GM12872 (cell line): ENCODE results near the gene SMG9.

Experiments
- TF ChIP-seq, protein P1 (sequence below): IDR thresholded peaks from 3 replicates; pipeline ENCODE4 v1.5.1; 2011; ENCODE audit warnings: low read depth, mild to moderate bottlenecking, low read length, moderate library complexity; ENCODE audit not compliant: insufficient read depth

The SMG9 gene

DNA sequence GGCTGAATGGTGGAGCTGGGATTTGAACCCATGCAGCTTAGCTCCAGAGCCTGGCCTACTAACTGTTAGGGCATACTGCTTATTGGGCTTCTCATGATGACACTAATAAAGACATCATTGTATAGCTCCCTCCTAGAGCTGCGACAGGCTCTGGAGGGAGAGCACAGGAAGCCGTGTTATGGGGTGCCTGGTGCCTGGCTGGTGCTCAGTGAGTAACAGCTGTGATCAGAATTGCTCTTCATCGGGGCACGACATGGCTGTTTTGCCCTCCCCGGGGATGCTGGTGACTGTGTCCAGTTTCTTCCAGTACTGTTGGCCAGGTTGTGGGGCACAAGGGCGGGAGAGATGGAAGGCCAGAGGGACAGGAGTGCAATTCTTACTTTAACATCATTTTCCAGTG, 42.4 kb upstream of the SMG9 start:
- TF ChIP-seq, protein P1, sequence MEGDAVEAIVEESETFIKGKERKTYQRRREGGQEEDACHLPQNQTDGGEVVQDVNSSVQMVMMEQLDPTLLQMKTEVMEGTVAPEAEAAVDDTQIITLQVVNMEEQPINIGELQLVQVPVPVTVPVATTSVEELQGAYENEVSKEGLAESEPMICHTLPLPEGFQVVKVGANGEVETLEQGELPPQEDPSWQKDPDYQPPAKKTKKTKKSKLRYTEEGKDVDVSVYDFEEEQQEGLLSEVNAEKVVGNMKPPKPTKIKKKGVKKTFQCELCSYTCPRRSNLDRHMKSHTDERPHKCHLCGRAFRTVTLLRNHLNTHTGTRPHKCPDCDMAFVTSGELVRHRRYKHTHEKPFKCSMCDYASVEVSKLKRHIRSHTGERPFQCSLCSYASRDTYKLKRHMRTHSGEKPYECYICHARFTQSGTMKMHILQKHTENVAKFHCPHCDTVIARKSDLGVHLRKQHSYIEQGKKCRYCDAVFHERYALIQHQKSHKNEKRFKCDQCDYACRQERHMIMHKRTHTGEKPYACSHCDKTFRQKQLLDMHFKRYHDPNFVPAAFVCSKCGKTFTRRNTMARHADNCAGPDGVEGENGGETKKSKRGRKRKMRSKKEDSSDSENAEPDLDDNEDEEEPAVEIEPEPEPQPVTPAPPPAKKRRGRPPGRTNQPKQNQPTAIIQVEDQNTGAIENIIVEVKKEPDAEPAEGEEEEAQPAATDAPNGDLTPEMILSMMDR, result no peak

DNA sequence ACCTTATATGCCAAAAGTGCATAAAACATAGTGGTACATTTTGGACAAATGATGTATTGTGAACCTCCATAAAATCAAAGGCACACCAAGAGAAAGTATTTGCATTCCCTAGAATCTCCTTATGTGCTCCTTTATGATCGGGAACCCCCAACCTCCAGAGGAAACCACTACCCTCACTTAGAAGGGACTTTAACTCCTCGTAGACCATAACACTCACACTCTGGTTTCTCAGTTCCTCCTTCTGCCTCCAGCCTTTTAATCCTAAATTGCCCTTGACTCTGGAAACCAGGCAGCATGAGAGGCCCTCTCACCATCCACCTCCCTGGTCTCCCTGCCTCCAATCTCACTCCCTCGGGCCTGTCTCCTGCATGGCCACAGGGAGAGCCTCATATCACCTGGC, 35.8 kb upstream of the SMG9 start:
- TF ChIP-seq, protein P1, result no peak

GRCh38 chr19:43789029-43789428, 34.3 kb upstream of the SMG9 start:
- TF ChIP-seq, protein P1, result no peak

DNA sequence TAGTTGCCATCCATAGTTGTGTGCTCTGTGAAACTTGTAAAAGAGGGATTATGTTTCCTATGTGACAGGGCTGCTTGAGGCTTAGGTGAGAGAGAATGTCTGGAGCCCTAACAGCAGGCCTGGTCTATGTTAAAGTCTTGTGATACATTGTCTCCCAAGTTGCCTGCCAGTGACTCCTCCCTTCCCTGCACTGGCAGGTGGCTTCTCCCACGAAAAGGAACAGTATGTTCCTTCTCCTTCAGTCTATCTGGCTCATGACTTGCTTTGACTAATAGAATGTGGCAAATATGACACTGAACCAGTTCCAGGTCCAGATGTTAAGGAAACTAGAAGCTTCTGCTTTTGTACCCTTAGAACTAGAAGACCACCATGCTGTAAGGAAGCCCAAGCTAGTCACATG, 31.9 kb upstream of the SMG9 start:
- TF ChIP-seq, protein P1, result no peak

GRCh38 chr19:43784981-43785808, 30.4 kb upstream of the SMG9 start:
- TF ChIP-seq, protein P1, result peak; percentile 100

DNA sequence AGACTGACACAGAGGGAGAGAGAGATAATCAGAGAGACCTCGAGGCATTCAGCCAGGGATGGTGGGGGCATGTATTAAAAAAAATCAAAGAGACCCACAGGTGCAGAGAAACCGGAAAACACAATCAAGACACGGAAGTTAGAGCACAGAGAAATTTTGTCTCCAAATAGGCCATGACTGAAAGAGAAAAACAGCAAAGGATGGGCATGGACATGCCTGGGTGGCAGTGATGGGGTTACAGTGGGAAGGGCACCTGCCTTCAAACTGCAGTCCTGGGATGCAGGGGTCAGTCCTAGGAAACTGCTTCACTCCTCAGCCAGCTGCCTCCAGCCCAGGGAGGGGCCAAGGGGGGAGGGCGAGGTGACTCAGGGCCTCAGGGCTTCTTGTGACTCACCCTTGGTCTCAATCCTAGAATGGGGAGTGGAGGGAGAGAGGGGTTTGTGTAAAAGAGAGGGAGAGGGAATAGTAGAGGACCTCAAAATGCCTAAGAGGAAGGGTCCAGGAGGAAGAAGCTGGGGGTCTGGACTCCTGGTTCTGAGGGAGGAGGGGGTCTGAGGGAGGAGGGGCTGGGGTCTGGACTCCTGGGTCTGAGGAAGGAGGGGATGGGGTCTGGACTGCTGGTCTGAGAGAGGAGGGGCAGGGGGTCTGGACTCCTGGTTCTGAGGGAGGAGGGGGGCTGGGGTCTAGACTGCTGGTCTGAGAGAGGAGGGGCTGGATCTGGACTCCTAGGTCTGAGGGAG, 29.6 kb upstream of the SMG9 start:
- TF ChIP-seq, protein P1, result no peak

DNA sequence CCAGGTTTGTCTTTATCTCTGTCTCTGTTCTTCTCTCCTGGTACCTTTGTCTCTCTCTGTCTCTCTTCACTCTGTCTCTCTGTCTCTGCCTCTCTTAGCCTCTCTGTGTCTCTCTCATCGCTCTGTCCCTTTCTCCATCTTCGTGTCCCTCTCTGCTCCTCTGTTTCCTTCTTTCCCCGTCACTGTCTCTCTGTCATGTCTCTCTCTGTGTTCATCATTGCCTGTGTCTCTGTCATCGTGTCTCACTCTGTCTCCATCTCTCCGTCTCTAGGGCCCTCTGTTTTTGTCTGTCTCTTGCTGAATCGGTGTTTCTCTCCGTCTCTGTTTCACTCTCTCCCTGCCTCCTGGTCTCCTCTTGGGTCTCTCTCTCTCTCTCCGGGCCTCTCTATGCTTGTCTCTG, 28.9 kb upstream of the SMG9 start:
- TF ChIP-seq, protein P1, result no peak
